Measurements from ENCODE around the gene TMEM247. TPM values are rescaled to one million over a fixed set of nuclear protein-coding genes. Genes with fewer than 3 reads are reported as not detected.

The TMEM247 gene
- total RNA-seq, 1 experiment from 2014 or later, result not detected

GRCh38 chr2:46503686-46504085, 24.3 kb downstream of the TMEM247 start:
- ChIA-PET POLR2A (ENCODE audit: unreplicated experiment) (interaction anchor here (0.6 kb wide), 1 partner anchor 262 kb away, joined by 3 read pairs; no protein-coding TSS in a partner anchor), CTCF (no interaction called here)
- H3K36me3 ChIP-seq (ENCODE audit: low read depth, low read length), result no peaks in the 10 kb centered on the region
- TF ChIP-seq EZH2phosphoT487 (IDR thresholded peaks at IDR 0.05; ENCODE audit: borderline replicate concordance, low read length) (no peak), EZH2 (IDR thresholded peaks at IDR 0.05; ENCODE audit: low read length, unreplicated experiment) (no peak), CTCF (conservative IDR thresholded peaks at IDR 0.05; ENCODE audit: low read depth, low read length) (no peak)
- H4K20me1 ChIP-seq (ENCODE audit: low read length), result no peaks in the 10 kb centered on the region
- H3K9me3 ChIP-seq (ENCODE audit: low read length), result no peaks in the 10 kb centered on the region
- DNase-seq, result no peak
- no TSS peak for BruUV-seq (replicated peaks)
- ATAC-seq, result no peak
- H3K27me3 ChIP-seq (ENCODE audit: low read length), result no peaks in the 10 kb centered on the region
- no peak overlapping the region for H2AFZ ChIP-seq (ENCODE audit: low read length)
- H3F3A ChIP-seq (ENCODE audit: low read length, unreplicated experiment), result no peaks in the 10 kb centered on the region
- no peak overlapping the region for H3K9ac ChIP-seq (ENCODE audit: low read length)
- no peak overlapping the region for H3K27ac ChIP-seq (ENCODE audit: low read length)
- H3K9me2 ChIP-seq (replicated peaks; ENCODE audit: low read length), result no peaks in the 10 kb centered on the region
- no peaks in the 10 kb centered on the region for H3K79me2 ChIP-seq (ENCODE audit: low read length)
- peaks cover 7% of the 10 kb centered on the region for H3K4me1 ChIP-seq (ENCODE audit: insufficient read depth, low read length)
- intact Hi-C loops (cut with micrococcal nuclease), result no loop called here
- no peak overlapping the region for H3K4me2 ChIP-seq (ENCODE audit: low read length)
- H3K4me3 ChIP-seq (ENCODE audit: low read length), result no peak overlapping the region

GRCh38 chr2:46504221-46504620, 24.9 kb downstream of the TMEM247 start:
- DNase-seq, result no peak
- Histone ChIP-seq H3K4me3 (ENCODE audit: low read length) (no peak overlapping the region), H3K27ac (ENCODE audit: low read length) (no peak overlapping the region), H3K9me2 (replicated peaks; ENCODE audit: low read length) (no peaks in the 10 kb centered on the region), H3K9ac (ENCODE audit: low read length) (no peak overlapping the region), H3F3A (ENCODE audit: low read length, unreplicated experiment) (no peaks in the 10 kb centered on the region), H4K20me1 (ENCODE audit: low read length) (no peaks in the 10 kb centered on the region), H3K9me3 (ENCODE audit: low read length) (no peaks in the 10 kb centered on the region), H3K36me3 (ENCODE audit: low read depth, low read length) (no peaks in the 10 kb centered on the region), H3K79me2 (ENCODE audit: low read length) (no peaks in the 10 kb centered on the region), H2AFZ (ENCODE audit: low read length) (no peak overlapping the region), H3K27me3 (ENCODE audit: low read length) (no peaks in the 10 kb centered on the region), H3K4me1 (ENCODE audit: insufficient read depth, low read length) (peaks cover 3% of the 10 kb centered on the region), H3K4me2 (ENCODE audit: low read length) (no peak overlapping the region)
- intact Hi-C loops (cut with micrococcal nuclease), result no loop called here
- ChIA-PET CTCF (no interaction called here), POLR2A (ENCODE audit: unreplicated experiment) (no interaction called here)
- ATAC-seq, result no peak
- BruUV-seq (replicated peaks), result no TSS peak
- no peak for TF ChIP-seq EZH2 (IDR thresholded peaks at IDR 0.05; ENCODE audit: low read length, unreplicated experiment)
- no peak for TF ChIP-seq EZH2phosphoT487 (IDR thresholded peaks at IDR 0.05; ENCODE audit: borderline replicate concordance, low read length)

- Histone ChIP-seq H3K4me3 (ENCODE audit: low read length) (no peak overlapping the region), H3K9me2 (replicated peaks; ENCODE audit: low read length) (no peaks in the 10 kb centered on the region), H3K4me2 (ENCODE audit: low read length) (no peak overlapping the region), H3K9ac (ENCODE audit: low read length) (no peak overlapping the region), H4K20me1 (ENCODE audit: low read length) (no peaks in the 10 kb centered on the region), H3K9me3 (ENCODE audit: low read length) (no peaks in the 10 kb centered on the region), H3F3A (ENCODE audit: low read length, unreplicated experiment) (no peaks in the 10 kb centered on the region), H3K79me2 (ENCODE audit: low read length) (no peaks in the 10 kb centered on the region), H2AFZ (ENCODE audit: low read length) (no peak overlapping the region), H3K27me3 (ENCODE audit: low read length) (no peaks in the 10 kb centered on the region), H3K36me3 (ENCODE audit: low read depth, low read length) (no peaks in the 10 kb centered on the region), H3K27ac (ENCODE audit: low read length) (no peak overlapping the region), H3K4me1 (ENCODE audit: insufficient read depth, low read length) (no peaks in the 10 kb centered on the region)
- intact Hi-C loops (cut with micrococcal nuclease), result no loop called here
- ATAC-seq (no peak), DNase-seq (no peak)
- BruUV-seq (replicated peaks), result no TSS peak
- no peak for TF ChIP-seq CTCF (conservative IDR thresholded peaks at IDR 0.05; ENCODE audit: low read depth, low read length)
- TF ChIP-seq EZH2phosphoT487 (IDR thresholded peaks at IDR 0.05; ENCODE audit: borderline replicate concordance, low read length), result no peak
- no peak for TF ChIP-seq EZH2 (IDR thresholded peaks at IDR 0.05; ENCODE audit: low read length, unreplicated experiment)
- POLR2A ChIA-PET (ENCODE audit: unreplicated experiment), result no interaction called here
- CTCF ChIA-PET, result no interaction called here
These were observed 25.5 kb downstream of the TMEM247 start for GRCh38 chr2:46504685-46505471.

Measured in PC-3 (cell line).